Heart left ventricle (tissue), 13 donors: ENCODE measurements around the gene SEMA3B.

Experiments
- CTCF ChIP-seq, 12 donors: fragments of 200-600 bp; sonication (generic) in 4 of 12; IDR thresholded peaks; one replicate each; pipeline versions ENCODE4 v1.5.0 to v1.8.0; 2018 to 2022; ENCODE audit warnings: antibody characterized with exemption in 12 of 12, mild to moderate bottlenecking in 5 of 12
- POLR2A ChIP-seq, 2 donors: fragments of 450-650 bp; IDR thresholded peaks; one replicate each; pipeline ENCODE4 v1.6.1; 2017; ENCODE audit warnings: antibody characterized with exemption in 2 of 2, mild to moderate bottlenecking in 2 of 2, moderate library complexity in 2 of 2
- donor health status: ischemic (EF 13 %, LVEDD 7.1; RV severe dilation, severe dysfunction).
- donor health status: DM: no; HTN: yes; CAD: no.
- donor health status: DM: no; HTN: no; CAD: no.
- donor health status: ischemic (EF 25% LVEDD 6.9; RV normal size, moderate dysfunction).
- donor health status: ischemic (EF 25% LVEDD 5.7; RV mildly dilated, moderate dysfunction).
- donor health status: ischemic (EF 35%, LVEDD 5.7; RV mildly dilated, moderate dysfunction).
- donor health status: nonischemic (EF 11% LVEDD 7.7; RV severe dilation, severe dysfunction).
- donor health status: DM: yes; HTN: yes; CAD: no.
- donor health status: PGD.
- donor health status: ischemic (EF 29% LVEDD 5.4; RV normal size, mild dysfunction).
- donor health status: nonischemic (EF 23%, LVEDD 6.1; RV moderate dilation, normal function).

GRCh38 chr3:50245831-50246516 is 23.0 kb upstream of the SEMA3B start:
- peak; percentile 95 to 99 (median 98) for TF ChIP-seq CTCF (IDR thresholded peaks at IDR 0.05)
- TF ChIP-seq POLR2A (IDR thresholded peaks at IDR 0.05) = no peak
